HepG2 (cell line): Measurements from ENCODE around the gene MRPL3.

Source experiments
- ATF2 ChIP-seq: sonication (generic); formaldehyde crosslinking; IDR thresholded peaks from 2 replicates; pipeline ENCODE4 v1.4.0; 2020; ENCODE audit warnings: missing genetic modification reagents
- EZH2 ChIP-seq: conservative IDR thresholded peaks from 2 replicates; pipeline ENCODE4 v1.6.1; 2012; ENCODE audit warnings: mild to moderate bottlenecking, low read depth, low read length, moderate library complexity
- JUND ChIP-seq: sonication (generic); formaldehyde crosslinking; IDR thresholded peaks from 2 replicates; pipeline ENCODE4 v1.8.0; 2022; ENCODE audit warnings: mild to moderate bottlenecking, missing genetic modification reagents
- KDM5A ChIP-seq: fragments of 200-600 bp; sonication (generic); IDR thresholded peaks from 2 replicates; pipeline ENCODE4 v1.7.0; 2018; ENCODE audit warnings: antibody characterized with exemption, mild to moderate bottlenecking, low read length, borderline replicate concordance
- NR2F6 ChIP-seq, 2 experiments: IDR thresholded peaks; 2 replicates each; pipeline ENCODE4 v1.6.1; 2016; ENCODE audit warnings: antibody characterized with exemption in 1 of 2, mild to moderate bottlenecking in 1 of 2
- POLR2AphosphoS5 ChIP-seq: IDR thresholded peaks from 2 replicates; pipeline ENCODE4 v1.6.1; 2012; ENCODE audit warnings: low read depth, low read length
- TBX2 ChIP-seq: sonication (generic); formaldehyde crosslinking; IDR thresholded peaks from 2 replicates; pipeline ENCODE4 v1.5.0; 2020; ENCODE audit warnings: missing genetic modification reagents, mild to moderate bottlenecking, borderline replicate concordance
- ZBTB33 ChIP-seq: sonication (generic); formaldehyde crosslinking; IDR thresholded peaks from 2 replicates; pipeline ENCODE4 v1.4.0; 2020; ENCODE audit warnings: missing genetic modification reagents
- ZNF101 ChIP-seq: sonication (generic); formaldehyde crosslinking; IDR thresholded peaks from 2 replicates; pipeline ENCODE4 v1.4.0; 2020; ENCODE audit warnings: mild to moderate bottlenecking, low read depth, missing genetic modification reagents, borderline replicate concordance
- ZNF549 ChIP-seq: sonication (generic); formaldehyde crosslinking; IDR thresholded peaks from 2 replicates; pipeline ENCODE4 v1.5.0; 2020; ENCODE audit warnings: missing genetic modification reagents
- ZNF562 ChIP-seq: sonication (generic); formaldehyde crosslinking; IDR thresholded peaks from 2 replicates; pipeline ENCODE4 v1.8.0; 2022; ENCODE audit warnings: missing genetic modification reagents, borderline replicate concordance

GRCh38 chr3:131421957-131422498 is 80.7 kb downstream of the MRPL3 start:
- TF ChIP-seq KDM5A (no peak), ZBTB33 (CRISPR knock-in tag) (no peak), TBX2 (CRISPR knock-in tag) (no peak), ZNF101 (CRISPR knock-in tag) (no peak), JUND (no peak), ATF2 (CRISPR knock-in tag) (no peak), ZNF562 (no peak), POLR2AphosphoS5 (no peak), ZNF549 (CRISPR knock-in tag) (no peak), EZH2 (no peak), NR2F6 (IDR thresholded peaks at IDR 0.05) (no peak), NR2F6 (CRISPR knock-in tag; IDR thresholded peaks at IDR 0.05) (no peak)
